ENCODE data around the gene MC1R. TPM values are rescaled to one million over a fixed set of nuclear protein-coding genes. Genes with fewer than 3 reads are reported as not detected.
A peak's percentile ranks its signal among the peaks of the same experiment; 100 is the strongest.

The MC1R gene
- polyA plus RNA-seq, 1 donor from 2014 or later: 0.93 TPM

- Mint-ChIP-seq H3K4me3 (peak overlapping the region in 1 of 4 donors; percentile 33), H3K36me3 (peaks cover 4% of the 10 kb centered on the region)
Measured at GRCh38 chr16:89915303-89916232, 3.1 kb upstream of the MC1R start.

GRCh38 chr16:89917773-89918452, 749 bp upstream of the MC1R start:
- H3K36me3 Mint-ChIP-seq: peaks cover 2% of the 10 kb centered on the region
- H3K4me3 Mint-ChIP-seq: peak overlapping the region; percentile 65 to 84 (median 76)

More at GRCh38 chr16:89915303-89916232, 3.1 kb upstream of the MC1R start:
- Mint-ChIP-seq H3K9me3 (no peaks in the 10 kb centered on the region), H3K4me1 (peaks cover 0 to 10% (median 3%) of the 10 kb centered on the region in 3 donors), H3K27ac (peak overlapping the region in 1 of 3 donors; percentile 35), H3K27me3 (peaks cover 18% of the 10 kb centered on the region)

GRCh38 chr16:89919535-89920406, 1.1 kb downstream of the MC1R start:
- peaks cover 34% of the 10 kb centered on the region for H3K27me3 Mint-ChIP-seq
- H3K27ac Mint-ChIP-seq: peak overlapping the region in 1 of 3 donors; percentile 45
- no peaks in the 10 kb centered on the region for H3K9me3 Mint-ChIP-seq
- H3K4me1 Mint-ChIP-seq: peaks cover 0 to 16% (median 9%) of the 10 kb centered on the region in 3 donors
- peak overlapping the region; percentile 19 to 84 (median 30) for H3K4me3 Mint-ChIP-seq
- peaks cover 2% of the 10 kb centered on the region for H3K36me3 Mint-ChIP-seq

More at GRCh38 chr16:89917773-89918452, 749 bp upstream of the MC1R start:
- peak overlapping the region in 2 of 3 donors; percentile 5 to 76 for H3K27ac Mint-ChIP-seq
- peaks cover 0 to 16% (median 9%) of the 10 kb centered on the region in 3 donors for H3K4me1 Mint-ChIP-seq
- H3K9me3 Mint-ChIP-seq: no peaks in the 10 kb centered on the region
- peaks cover 30% of the 10 kb centered on the region for H3K27me3 Mint-ChIP-seq

- H3K4me3 Mint-ChIP-seq: peak overlapping the region in 2 of 4 donors; percentile 26 to 45
Measured at GRCh38 chr16:89920723-89921122, 2.1 kb downstream of the MC1R start.

GRCh38 chr16:89921131-89921701, 2.6 kb downstream of the MC1R start:
- Mint-ChIP-seq H3K4me1 (peaks cover 0 to 18% (median 11%) of the 10 kb centered on the region in 3 donors), H3K36me3 (peaks cover 2% of the 10 kb centered on the region), H3K9me3 (no peaks in the 10 kb centered on the region), H3K27me3 (peaks cover 37% of the 10 kb centered on the region), H3K27ac (peak overlapping the region in 1 of 3 donors; percentile 45), H3K4me3 (peak overlapping the region in 2 of 4 donors; percentile 26 to 68)

More at GRCh38 chr16:89920723-89921122, 2.1 kb downstream of the MC1R start:
- peaks cover 2% of the 10 kb centered on the region for H3K36me3 Mint-ChIP-seq
- peaks cover 37% of the 10 kb centered on the region for H3K27me3 Mint-ChIP-seq
- no peaks in the 10 kb centered on the region for H3K9me3 Mint-ChIP-seq
- peak overlapping the region in 1 of 3 donors; percentile 45 for H3K27ac Mint-ChIP-seq
- peaks cover 0 to 18% (median 11%) of the 10 kb centered on the region in 3 donors for H3K4me1 Mint-ChIP-seq

- Mint-ChIP-seq H3K4me3 (peak overlapping the region; percentile 25 to 83 (median 63)), H3K4me1 (peaks cover 0 to 18% (median 11%) of the 10 kb centered on the region in 3 donors), H3K27me3 (peaks cover 41% of the 10 kb centered on the region), H3K36me3 (no peaks in the 10 kb centered on the region), H3K9me3 (no peaks in the 10 kb centered on the region), H3K27ac (peak overlapping the region in 1 of 3 donors; percentile 48)
Measured at GRCh38 chr16:89921702-89922476, 3.2 kb downstream of the MC1R start.

- peaks cover 0 to 17% (median 11%) of the 10 kb centered on the region in 3 donors for H3K4me1 Mint-ChIP-seq
Measured at GRCh38 chr16:89922477-89922883, 3.8 kb downstream of the MC1R start.

GRCh38 chr16:89922884-89923639, 4.4 kb downstream of the MC1R start, which contains the start of gene TUBB3:
Gene TUBB3 (plus strand): TSS chr16:89923342. CDS start chr16:89923402, 60 bp downstream.
- H3K27ac Mint-ChIP-seq: peak within 1 kb of the TSS in 2 of 3 donors; percentile 48 to 78
- peaks cover 0 to 13% (median 11%) of the 10 kb centered on the region in 3 donors for H3K4me1 Mint-ChIP-seq
- no peaks in the 10 kb centered on the region for H3K36me3 Mint-ChIP-seq
- H3K27me3 Mint-ChIP-seq: peaks cover 46% of the 10 kb centered on the region
- peak within 1 kb of the TSS; percentile 25 to 83 (median 63) for H3K4me3 Mint-ChIP-seq
- H3K9me3 Mint-ChIP-seq: no peaks in the 10 kb centered on the region

More at GRCh38 chr16:89922477-89922883, 3.8 kb downstream of the MC1R start:
- H3K27me3 Mint-ChIP-seq: peaks cover 41% of the 10 kb centered on the region
- H3K9me3 Mint-ChIP-seq: no peaks in the 10 kb centered on the region
- H3K36me3 Mint-ChIP-seq: no peaks in the 10 kb centered on the region
- H3K4me3 Mint-ChIP-seq: peak overlapping the region; percentile 25 to 83 (median 63)
- H3K27ac Mint-ChIP-seq: peak overlapping the region in 2 of 3 donors; percentile 48 to 78

GRCh38 chr16:89923640-89924296, 5.1 kb downstream of the MC1R start:
- Mint-ChIP-seq H3K4me3 (no peak overlapping the region), H3K9me3 (no peaks in the 10 kb centered on the region), H3K27me3 (peaks cover 45% of the 10 kb centered on the region), H3K27ac (no peak overlapping the region), H3K36me3 (no peaks in the 10 kb centered on the region), H3K4me1 (peaks cover 0 to 11% (median 9%) of the 10 kb centered on the region in 3 donors)

- peaks cover 0 to 11% (median 8%) of the 10 kb centered on the region in 3 donors for H3K4me1 Mint-ChIP-seq
- H3K4me3 Mint-ChIP-seq: peak overlapping the region in 1 of 4 donors; percentile 9
- H3K27ac Mint-ChIP-seq: no peak overlapping the region
Measured at GRCh38 chr16:89924297-89924924, 5.7 kb downstream of the MC1R start.

GRCh38 chr16:89924925-89925307, 6.3 kb downstream of the MC1R start:
- Mint-ChIP-seq H3K9me3 (no peaks in the 10 kb centered on the region), H3K27me3 (peaks cover 36% of the 10 kb centered on the region), H3K36me3 (no peaks in the 10 kb centered on the region), H3K4me1 (peaks cover 0 to 8% (median 8%) of the 10 kb centered on the region in 3 donors), H3K4me3 (peak overlapping the region in 2 of 4 donors; percentile 9 to 57), H3K27ac (no peak overlapping the region)

More at GRCh38 chr16:89924297-89924924, 5.7 kb downstream of the MC1R start:
- no peaks in the 10 kb centered on the region for H3K9me3 Mint-ChIP-seq
- H3K36me3 Mint-ChIP-seq: no peaks in the 10 kb centered on the region
- H3K27me3 Mint-ChIP-seq: peaks cover 40% of the 10 kb centered on the region
